HK-2 (cell line): ENCODE data around the gene KCNF1.

Experiments used
- DNase-seq: peaks from one replicate; pipeline ENCODE4 v3.0.0-alpha.2; 2018; ENCODE audit not compliant: unreplicated experiment

KCNF1 gene, protein sequence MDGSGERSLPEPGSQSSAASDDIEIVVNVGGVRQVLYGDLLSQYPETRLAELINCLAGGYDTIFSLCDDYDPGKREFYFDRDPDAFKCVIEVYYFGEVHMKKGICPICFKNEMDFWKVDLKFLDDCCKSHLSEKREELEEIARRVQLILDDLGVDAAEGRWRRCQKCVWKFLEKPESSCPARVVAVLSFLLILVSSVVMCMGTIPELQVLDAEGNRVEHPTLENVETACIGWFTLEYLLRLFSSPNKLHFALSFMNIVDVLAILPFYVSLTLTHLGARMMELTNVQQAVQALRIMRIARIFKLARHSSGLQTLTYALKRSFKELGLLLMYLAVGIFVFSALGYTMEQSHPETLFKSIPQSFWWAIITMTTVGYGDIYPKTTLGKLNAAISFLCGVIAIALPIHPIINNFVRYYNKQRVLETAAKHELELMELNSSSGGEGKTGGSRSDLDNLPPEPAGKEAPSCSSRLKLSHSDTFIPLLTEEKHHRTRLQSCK

GRCh38 chr2:10911291-10912075, at the start of gene KCNF1:
Gene KCNF1, plus strand, starts transcription at chr2:10911934. Its CDS starts 493 bp downstream, at chr2:10912427.
- DNase-seq = peak; percentile 36

GRCh38 chr2:10862330-10862729, 49.4 kb upstream of the KCNF1 start:
- DNase-seq = no peak

GRCh38 chr2:10863047-10863446, 48.7 kb upstream of the KCNF1 start:
- DNase-seq = no peak

- DNase-seq = no peak
These were observed 47.9 kb upstream of the KCNF1 start for GRCh38 chr2:10863837-10864236.

DNA sequence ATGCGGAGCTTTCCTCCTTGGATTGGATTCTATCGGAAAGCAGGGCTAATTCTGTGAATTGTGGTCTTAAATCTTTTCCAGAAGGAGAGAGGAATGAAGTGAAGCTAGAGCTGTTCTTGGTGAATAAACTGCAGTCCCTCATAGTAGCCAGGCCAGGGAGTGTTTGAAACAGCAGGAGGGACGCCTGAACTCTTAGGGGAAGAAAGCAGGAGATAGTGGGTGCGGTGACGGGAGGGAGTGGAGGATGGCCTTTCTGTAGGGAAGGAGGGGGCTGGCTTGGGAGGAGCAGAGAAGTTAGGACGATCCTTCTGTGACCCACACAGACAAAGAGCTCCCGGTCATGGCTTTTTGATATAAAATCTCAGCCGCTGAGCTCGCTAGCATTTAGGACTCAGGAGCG, 47.5 kb upstream of the KCNF1 start:
- DNase-seq = no peak

DNA sequence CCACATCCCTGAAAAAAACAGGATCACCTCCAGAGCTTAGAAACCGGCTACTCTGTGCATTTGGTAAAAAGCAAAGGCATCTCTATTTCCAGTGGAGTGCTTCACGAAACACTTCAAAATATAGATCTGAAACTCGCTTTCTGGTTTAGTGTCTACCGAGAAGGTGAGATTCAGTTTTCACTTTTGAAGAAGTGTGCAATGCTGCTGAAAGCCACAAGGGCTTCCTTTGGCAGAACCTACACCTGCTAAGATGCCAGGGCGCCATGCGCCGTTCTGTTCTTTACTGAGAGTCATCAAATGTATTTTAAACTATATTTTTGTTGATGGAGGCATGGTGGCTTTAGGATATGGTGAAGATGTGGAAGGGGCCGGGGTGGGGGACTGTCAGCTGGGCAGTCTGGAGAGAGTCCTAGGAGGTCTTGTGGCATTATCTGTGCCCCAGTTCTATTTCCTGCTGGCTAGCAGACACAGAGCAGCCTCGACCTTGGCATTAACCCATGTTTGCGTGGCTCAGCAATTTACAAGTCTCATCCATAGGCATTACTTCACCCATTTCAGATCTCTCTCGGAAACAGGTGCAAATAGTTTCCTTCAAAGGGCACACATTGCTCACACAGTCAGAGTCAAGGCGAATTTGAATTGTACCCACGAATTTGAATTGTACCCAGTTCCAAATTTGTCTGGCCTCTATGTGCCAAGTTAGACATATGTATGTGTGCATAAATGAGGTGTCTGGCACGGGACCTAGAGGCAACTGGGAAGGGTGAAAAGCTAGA, 46.7 kb upstream of the KCNF1 start:
- no peak for DNase-seq

GRCh38 chr2:10865841-10866240, 45.9 kb upstream of the KCNF1 start:
- no peak for DNase-seq

DNA sequence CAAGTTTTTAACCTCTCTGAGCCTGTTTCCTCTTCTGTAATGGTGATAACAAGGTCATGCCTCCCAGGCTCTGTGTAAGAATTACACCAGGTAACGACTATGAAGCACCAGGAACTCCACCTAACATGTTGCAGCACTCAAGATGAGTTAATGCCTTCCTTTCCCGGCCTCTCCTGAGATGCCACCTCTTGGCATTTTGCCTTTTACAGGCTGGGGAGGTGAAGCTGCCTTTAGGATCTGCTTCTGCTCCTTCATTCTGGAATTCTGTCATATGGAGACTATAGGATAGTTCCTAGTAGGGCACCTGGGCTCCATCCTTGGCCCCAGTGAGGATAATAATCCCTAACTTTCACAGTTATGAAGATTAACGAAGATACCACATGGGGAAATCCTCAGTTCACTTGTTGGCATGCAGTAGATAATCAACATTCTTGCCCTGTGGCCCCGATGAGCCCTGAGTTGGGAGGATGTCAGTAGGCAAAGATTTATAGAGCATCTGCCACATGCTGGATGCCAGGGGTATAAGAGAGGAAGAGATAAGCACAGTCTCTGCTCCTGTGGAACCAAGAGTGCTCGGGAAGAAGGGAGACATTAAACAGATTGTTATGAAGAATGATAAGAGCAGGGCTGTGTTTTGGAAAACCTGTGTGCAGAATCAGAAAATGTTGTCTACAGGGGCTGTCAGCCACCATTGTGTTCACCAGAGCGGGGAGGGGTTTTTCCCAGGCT, 43.9 kb upstream of the KCNF1 start:
- no peak for DNase-seq

DNA sequence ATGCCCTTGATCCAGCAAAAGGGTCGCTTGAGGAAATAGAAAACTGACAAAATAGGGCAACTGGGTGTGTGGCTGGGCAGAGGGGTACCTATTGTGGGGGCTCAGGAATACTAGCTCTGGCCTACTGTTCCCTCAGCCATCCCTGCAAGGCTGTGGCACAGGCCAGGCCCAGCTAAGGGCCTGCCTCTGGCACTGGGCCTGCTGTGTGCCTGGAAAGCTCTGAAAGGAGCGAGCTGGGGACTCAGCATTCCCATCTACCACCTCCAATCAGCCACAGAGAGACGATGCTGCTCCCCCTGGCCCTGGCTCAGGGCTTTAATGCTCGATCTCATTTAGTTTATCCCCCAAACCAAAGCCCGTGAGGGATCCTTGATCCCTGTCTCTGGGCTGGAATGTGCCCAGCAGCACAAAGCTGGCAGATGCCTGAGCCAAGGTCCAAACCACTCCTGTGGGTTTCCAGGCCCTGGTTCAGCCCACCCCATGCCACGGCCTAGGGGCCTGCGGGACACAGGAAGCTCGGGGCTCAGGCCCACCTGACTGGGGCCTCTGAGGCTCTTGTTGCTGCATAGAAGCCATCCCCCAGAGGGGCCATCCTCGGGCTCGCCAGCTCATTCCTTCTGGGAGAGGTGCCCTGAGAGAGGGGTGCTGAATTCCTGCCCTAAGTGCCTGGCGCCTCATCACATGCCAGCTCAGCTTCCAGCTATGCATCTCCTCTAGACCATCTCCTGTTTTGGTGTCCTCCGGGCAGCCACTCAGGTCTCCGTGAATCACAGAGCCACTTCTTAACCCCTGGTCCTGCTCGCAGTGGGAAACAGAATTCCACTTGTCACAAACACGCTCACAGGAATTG, 43.0 kb upstream of the KCNF1 start:
- DNase-seq = peak; percentile 62

- DNase-seq = no peak
These were observed 39.8 kb upstream of the KCNF1 start for GRCh38 chr2:10871978-10872377.

- no peak for DNase-seq
These were observed 38.6 kb upstream of the KCNF1 start for GRCh38 chr2:10873171-10873570.

- no peak for DNase-seq
These were observed 37.8 kb upstream of the KCNF1 start for GRCh38 chr2:10873790-10874437.

DNA sequence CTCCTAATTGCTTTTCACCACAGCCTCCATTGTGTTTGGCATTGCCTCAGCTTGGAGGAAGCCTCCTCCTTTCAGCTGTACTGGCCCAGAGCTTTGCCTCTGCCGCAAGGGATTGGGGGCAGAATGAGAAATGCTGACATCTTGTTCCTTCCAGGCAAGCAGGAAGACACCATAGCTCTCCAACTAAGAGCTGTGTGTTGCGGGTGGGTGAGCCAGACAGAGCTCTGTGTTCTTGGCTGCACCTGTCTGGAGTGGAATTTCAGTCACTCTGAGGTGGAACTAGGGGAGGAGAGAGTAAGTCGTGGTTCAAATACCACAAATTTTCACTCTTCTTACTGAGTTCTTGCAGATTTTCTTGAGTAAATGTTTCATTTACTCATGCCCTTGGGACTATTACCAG, 36.6 kb upstream of the KCNF1 start:
- DNase-seq = no peak

GRCh38 chr2:10876394-10876793, 35.3 kb upstream of the KCNF1 start:
- no peak for DNase-seq

DNA sequence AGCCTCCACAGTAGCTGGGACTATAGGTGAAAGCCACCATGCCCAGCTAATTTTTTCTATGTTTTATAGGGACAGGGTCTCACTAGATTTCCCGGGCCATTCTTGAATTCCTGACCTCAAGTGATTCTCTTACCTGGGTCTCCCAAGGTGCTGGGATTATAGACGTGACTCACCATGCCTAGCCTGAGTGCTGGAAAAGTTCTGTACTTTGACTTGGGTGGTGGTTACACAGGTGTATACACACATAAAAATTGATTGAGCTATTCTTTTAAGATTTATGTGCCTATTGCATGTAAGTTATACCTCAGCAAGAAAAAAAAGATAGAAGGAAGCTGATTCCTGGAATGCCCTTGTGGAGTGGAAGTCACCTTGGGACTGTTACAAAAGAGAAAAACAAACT, 34.8 kb upstream of the KCNF1 start:
- no peak for DNase-seq

DNA sequence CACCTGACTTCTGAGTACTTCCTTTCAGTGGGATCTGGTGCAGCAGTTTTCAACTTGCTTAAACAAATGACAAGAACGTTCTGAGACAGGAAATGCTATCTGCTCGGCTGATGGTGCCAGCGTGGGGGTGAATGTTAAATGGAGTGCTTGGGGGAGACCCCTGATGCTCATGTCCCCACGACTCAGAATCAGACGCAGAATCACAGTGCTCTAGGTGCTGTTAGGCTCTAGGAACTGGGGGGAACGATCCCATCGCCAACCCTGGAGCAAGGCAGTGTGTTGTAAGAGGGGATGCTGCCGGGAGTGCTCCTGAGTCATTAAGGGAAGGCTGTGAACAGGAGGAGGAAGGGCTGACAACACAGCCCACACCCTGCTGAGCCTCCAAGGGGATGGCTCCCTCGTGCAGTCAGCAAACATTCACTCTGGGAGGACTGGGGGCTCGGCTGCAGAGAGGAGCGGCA, 34.1 kb upstream of the KCNF1 start:
- no peak for DNase-seq

DNA sequence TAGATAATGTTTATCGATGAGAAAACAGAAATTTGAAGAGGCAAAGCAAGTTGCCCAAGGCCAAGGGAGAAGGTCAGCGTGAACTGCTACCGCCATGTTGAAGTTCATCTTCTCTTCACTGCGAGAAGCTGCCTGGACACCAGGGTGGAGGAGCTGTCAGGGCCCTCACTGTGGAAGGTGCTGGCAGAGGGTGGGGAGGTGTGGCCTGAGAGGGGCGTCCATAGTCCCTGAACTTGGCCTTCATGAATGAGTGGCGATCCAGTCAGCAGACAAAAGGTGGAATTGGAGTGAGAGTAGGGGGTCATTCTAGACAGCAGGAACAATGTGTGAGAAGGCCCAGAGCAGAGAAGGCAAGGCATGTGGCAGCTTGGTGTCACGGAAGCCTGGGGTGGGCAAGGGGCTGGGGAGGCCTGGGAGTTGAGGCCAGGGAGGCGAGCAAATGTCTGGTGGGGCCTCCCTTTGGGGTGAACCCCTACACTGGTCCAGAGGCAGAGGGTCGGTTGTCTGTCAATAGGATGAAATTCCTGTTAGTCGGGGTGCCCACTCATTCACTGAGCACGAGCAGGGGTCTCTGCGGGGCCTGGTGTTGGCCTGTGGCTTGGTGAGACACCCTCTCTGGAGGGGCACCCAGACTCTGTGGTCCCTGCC, 33.3 kb upstream of the KCNF1 start:
- DNase-seq = no peak

- DNase-seq = no peak
These were observed 32.6 kb upstream of the KCNF1 start for GRCh38 chr2:10879159-10879558.
